Measurements from ENCODE around the gene OSBPL8.

Gene OSBPL8

GRCh38 chr12:76535170-76535569 is 24.4 kb downstream of the OSBPL8 start:
- DNase-seq (ENCODE audit: low spot score) (no peak), ATAC-seq (ENCODE audit: low read depth) (no peak)
- no peak for TF ChIP-seq CTCF (IDR thresholded peaks at IDR 0.05; ENCODE audit: poor library complexity, severe bottlenecking)
- Histone ChIP-seq H3K27ac (ENCODE audit: poor library complexity, severe bottlenecking) (no peak overlapping the region), H3K27me3 (ENCODE audit: insufficient read depth, poor library complexity, severe bottlenecking) (no peaks in the 10 kb centered on the region), H3K4me1 (ENCODE audit: insufficient read depth, poor library complexity, severe bottlenecking) (no peaks in the 10 kb centered on the region), H3K36me3 (ENCODE audit: low read depth) (peaks cover 9% of the 10 kb centered on the region; the same call in 1 of the 2 replicates), H3K9me3 (ENCODE audit: severe bottlenecking) (no peaks in the 10 kb centered on the region), H3K4me3 (ENCODE audit: severe bottlenecking) (no peak overlapping the region)

GRCh38 chr12:76533331-76533730 is 26.2 kb downstream of the OSBPL8 start:
- no peak overlapping the region for H3K4me3 ChIP-seq (ENCODE audit: severe bottlenecking)
- ATAC-seq (ENCODE audit: low read depth) (no peak), DNase-seq (ENCODE audit: low spot score) (no peak)
- H3K27ac ChIP-seq (ENCODE audit: poor library complexity, severe bottlenecking) = no peak overlapping the region
- no peaks in the 10 kb centered on the region for H3K4me1 ChIP-seq (ENCODE audit: insufficient read depth, poor library complexity, severe bottlenecking)
- no peaks in the 10 kb centered on the region for H3K27me3 ChIP-seq (ENCODE audit: insufficient read depth, poor library complexity, severe bottlenecking)
- H3K9me3 ChIP-seq (ENCODE audit: severe bottlenecking) = no peaks in the 10 kb centered on the region
- no peak for TF ChIP-seq CTCF (IDR thresholded peaks at IDR 0.05; ENCODE audit: poor library complexity, severe bottlenecking)
- peaks cover 9% of the 10 kb centered on the region; the same call in 1 of the 2 replicates for H3K36me3 ChIP-seq (ENCODE audit: low read depth)

- no peak for TF ChIP-seq CTCF (IDR thresholded peaks at IDR 0.05; ENCODE audit: poor library complexity, severe bottlenecking)
- ATAC-seq (ENCODE audit: low read depth) (no peak), DNase-seq (ENCODE audit: low spot score) (no peak)
- Histone ChIP-seq H3K4me1 (ENCODE audit: insufficient read depth, poor library complexity, severe bottlenecking) (no peaks in the 10 kb centered on the region), H3K9me3 (ENCODE audit: severe bottlenecking) (no peaks in the 10 kb centered on the region), H3K4me3 (ENCODE audit: severe bottlenecking) (no peak overlapping the region), H3K27me3 (ENCODE audit: insufficient read depth, poor library complexity, severe bottlenecking) (no peaks in the 10 kb centered on the region), H3K27ac (ENCODE audit: poor library complexity, severe bottlenecking) (no peak overlapping the region), H3K36me3 (ENCODE audit: low read depth) (peaks cover 9% of the 10 kb centered on the region; the same call in 1 of the 2 replicates)
Measured at GRCh38 chr12:76532520-76532919, 27.1 kb downstream of the OSBPL8 start.

- H3K4me3 ChIP-seq (ENCODE audit: severe bottlenecking) = no peak overlapping the region
- H3K27me3 ChIP-seq (ENCODE audit: insufficient read depth, poor library complexity, severe bottlenecking) = no peaks in the 10 kb centered on the region
- ATAC-seq (ENCODE audit: low read depth) (no peak), DNase-seq (ENCODE audit: low spot score) (no peak)
- H3K27ac ChIP-seq (ENCODE audit: poor library complexity, severe bottlenecking) = no peak overlapping the region
- no peaks in the 10 kb centered on the region for H3K4me1 ChIP-seq (ENCODE audit: insufficient read depth, poor library complexity, severe bottlenecking)
- no peak for TF ChIP-seq CTCF (IDR thresholded peaks at IDR 0.05; ENCODE audit: poor library complexity, severe bottlenecking)
- no peaks in the 10 kb centered on the region for H3K9me3 ChIP-seq (ENCODE audit: severe bottlenecking)
- H3K36me3 ChIP-seq (ENCODE audit: low read depth) = 0 out of 2 replicates have a peak, but pooled peaks cover 7% of the 10 kb centered on the region
Measured at GRCh38 chr12:76531056-76531455, 28.5 kb downstream of the OSBPL8 start.

- Histone ChIP-seq H3K27ac (ENCODE audit: poor library complexity, severe bottlenecking) (no peak overlapping the region), H3K4me1 (ENCODE audit: insufficient read depth, poor library complexity, severe bottlenecking) (no peaks in the 10 kb centered on the region), H3K36me3 (ENCODE audit: low read depth) (0 out of 2 replicates have a peak, but pooled peaks cover 7% of the 10 kb centered on the region), H3K9me3 (ENCODE audit: severe bottlenecking) (no peaks in the 10 kb centered on the region), H3K27me3 (ENCODE audit: insufficient read depth, poor library complexity, severe bottlenecking) (no peaks in the 10 kb centered on the region), H3K4me3 (ENCODE audit: severe bottlenecking) (no peak overlapping the region)
- DNase-seq (ENCODE audit: low spot score) = no peak
- no peak for ATAC-seq (ENCODE audit: low read depth)
- no peak for TF ChIP-seq CTCF (IDR thresholded peaks at IDR 0.05; ENCODE audit: poor library complexity, severe bottlenecking)
Measured at GRCh38 chr12:76530516-76530915, 29.1 kb downstream of the OSBPL8 start.

Measured in RWPE2 (cell line).